ENCODE results near the gene GSTM5. TPM values are rescaled to one million over a fixed set of nuclear protein-coding genes. Genes with fewer than 3 reads are reported as not detected.

The GSTM5 gene
- total RNA-seq, 1 experiment from 2014 or later, result not detected

GRCh38 chr1:109712321-109712864 lies 342 bp downstream of the GSTM5 start:
- no TSS peak for BruUV-seq (replicated peaks)
- Mint-ChIP-seq H3K27me3 (ENCODE audit: insufficient read depth, unreplicated experiment) (no peaks in the 10 kb centered on the region), H3K4me1 (ENCODE audit: insufficient read depth, unreplicated experiment) (peaks cover 7% of the 10 kb centered on the region), H3K36me3 (ENCODE audit: insufficient read depth, unreplicated experiment) (no peaks in the 10 kb centered on the region), H3K4me3 (ENCODE audit: unreplicated experiment) (no peak overlapping the region), H3K27ac (ENCODE audit: low read depth, unreplicated experiment) (no peak overlapping the region), H3K9me3 (ENCODE audit: unreplicated experiment) (peaks cover 18% of the 10 kb centered on the region)
- ChIA-PET POLR2A (interaction anchor here (0.6 kb wide), 1 partner anchor 59 kb away, joined by 3 read pairs; no protein-coding TSS in a partner anchor), CTCF (interaction anchor here (1.0 kb wide), 1 partner anchor 61 kb away, joined by 4 read pairs; no protein-coding TSS in a partner anchor)
- DNase-seq (ENCODE audit: unreplicated experiment), result no peak
- intact Hi-C loops (cut with micrococcal nuclease), result no loop called here
- TF ChIP-seq CTCF (IDR thresholded peaks at IDR 0.05; ENCODE audit: unreplicated experiment), result no peak

DNA sequence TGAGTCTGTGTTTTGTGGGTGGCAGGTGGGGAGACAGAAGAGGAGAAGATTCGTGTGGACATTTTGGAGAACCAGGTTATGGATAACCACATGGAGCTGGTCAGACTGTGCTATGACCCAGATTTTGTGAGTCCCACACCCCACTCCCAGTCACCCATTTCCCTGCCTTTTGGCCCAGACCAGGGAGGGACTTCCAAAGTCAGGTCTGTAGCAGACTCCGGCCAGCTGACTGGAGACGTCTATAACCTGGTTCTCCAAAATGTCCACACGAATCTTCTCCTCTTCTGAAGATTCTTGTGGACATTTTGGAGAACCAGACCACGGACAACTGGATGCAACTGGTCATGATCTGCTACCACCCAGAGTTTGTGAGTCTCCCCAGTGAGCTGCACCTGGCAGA lies 1.6 kb downstream of the GSTM5 start:
- intact Hi-C loops (cut with micrococcal nuclease), result no loop called here
- ChIA-PET CTCF (no interaction called here), POLR2A (no interaction called here)
- H3K9me3 Mint-ChIP-seq (ENCODE audit: unreplicated experiment), result peaks cover 9% of the 10 kb centered on the region
- no peaks in the 10 kb centered on the region for H3K27me3 Mint-ChIP-seq (ENCODE audit: insufficient read depth, unreplicated experiment)
- no TSS peak for BruUV-seq (replicated peaks)
- no peaks in the 10 kb centered on the region for H3K36me3 Mint-ChIP-seq (ENCODE audit: insufficient read depth, unreplicated experiment)
- no peak for DNase-seq (ENCODE audit: unreplicated experiment)
- peaks cover 7% of the 10 kb centered on the region for H3K4me1 Mint-ChIP-seq (ENCODE audit: insufficient read depth, unreplicated experiment)
- no peak overlapping the region for H3K27ac Mint-ChIP-seq (ENCODE audit: low read depth, unreplicated experiment)
- H3K4me3 Mint-ChIP-seq (ENCODE audit: unreplicated experiment), result no peak overlapping the region
- no peak for TF ChIP-seq CTCF (IDR thresholded peaks at IDR 0.05; ENCODE audit: unreplicated experiment)

DNA sequence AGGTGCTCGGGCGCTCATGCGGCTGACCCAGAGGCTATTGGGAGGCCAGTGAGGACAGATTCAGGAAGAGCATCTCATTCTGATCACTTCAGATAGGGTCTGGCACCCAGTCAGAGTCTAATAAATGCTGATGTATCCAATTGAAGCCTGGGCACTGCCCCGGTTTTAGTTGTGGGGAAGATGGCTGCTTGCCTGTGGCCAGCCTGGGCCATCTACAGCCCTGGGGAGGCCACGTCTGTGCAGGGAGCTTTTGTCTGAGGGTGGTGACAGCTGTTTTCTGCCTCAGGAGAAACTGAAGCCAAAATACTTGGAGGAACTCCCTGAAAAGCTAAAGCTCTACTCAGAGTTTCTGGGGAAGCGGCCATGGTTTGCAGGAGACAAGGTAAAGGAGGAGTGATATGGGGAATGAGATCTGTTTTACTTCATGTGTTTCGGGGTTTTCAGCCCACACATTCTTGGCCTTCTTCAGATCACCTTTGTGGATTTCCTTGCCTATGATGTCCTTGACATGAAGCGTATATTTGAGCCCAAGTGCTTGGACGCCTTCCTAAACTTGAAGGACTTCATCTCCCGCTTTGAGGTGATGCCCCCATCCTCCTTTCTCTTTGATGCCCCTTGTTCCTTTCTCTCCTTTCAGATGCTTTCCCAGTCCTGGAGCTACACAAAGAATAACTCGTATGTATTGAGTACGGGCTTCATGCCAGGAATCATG lies 2.8 kb downstream of the GSTM5 start:
- POLR2A ChIA-PET, result interaction anchor here (0.6 kb wide), 1 partner anchor 27 kb away, joined by 3 read pairs; no protein-coding TSS in a partner anchor
- H3K27me3 Mint-ChIP-seq (ENCODE audit: insufficient read depth, unreplicated experiment), result no peaks in the 10 kb centered on the region
- no peak overlapping the region for H3K4me3 Mint-ChIP-seq (ENCODE audit: unreplicated experiment)
- no peaks in the 10 kb centered on the region for H3K9me3 Mint-ChIP-seq (ENCODE audit: unreplicated experiment)
- H3K27ac Mint-ChIP-seq (ENCODE audit: low read depth, unreplicated experiment), result no peak overlapping the region
- TF ChIP-seq CTCF (IDR thresholded peaks at IDR 0.05; ENCODE audit: unreplicated experiment), result no peak
- CTCF ChIA-PET, result interaction anchor here (0.6 to 1.0 kb wide), 2 partner anchors 26 to 71 kb away, joined by 3 to 4 read pairs; partner anchors contain the start of gene GSTM3
- BruUV-seq (replicated peaks), result no TSS peak
- H3K4me1 Mint-ChIP-seq (ENCODE audit: insufficient read depth, unreplicated experiment), result peaks cover 15% of the 10 kb centered on the region
- intact Hi-C loops (cut with micrococcal nuclease), result loop anchor here (5.0 kb wide), 1 partner anchor 57 kb away; no protein-coding TSS in a partner anchor
- no peak for DNase-seq (ENCODE audit: unreplicated experiment)
- H3K36me3 Mint-ChIP-seq (ENCODE audit: insufficient read depth, unreplicated experiment), result no peaks in the 10 kb centered on the region

DNA sequence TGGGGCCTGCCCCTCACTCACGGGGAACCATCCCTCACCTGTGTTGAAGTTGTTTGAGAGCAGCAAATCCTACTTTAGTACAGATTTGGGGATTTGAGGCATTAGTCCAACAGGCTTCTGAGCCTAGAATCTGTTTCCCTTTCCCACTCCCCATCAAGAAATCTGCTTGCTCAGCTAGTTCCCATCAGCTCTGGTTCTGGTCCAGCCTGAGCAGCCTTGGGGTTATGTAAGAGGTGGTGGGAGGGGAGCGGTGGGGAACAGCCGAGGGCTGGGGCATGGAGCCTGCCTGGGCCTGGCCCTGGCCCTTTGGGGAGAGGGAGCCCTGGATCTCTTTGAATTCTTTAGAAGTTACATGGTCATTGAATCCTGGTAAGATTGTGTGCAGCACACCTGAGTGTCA lies 4.1 kb downstream of the GSTM5 start:
- BruUV-seq (replicated peaks), result no TSS peak
- intact Hi-C loops (cut with micrococcal nuclease), result loop anchor here (5.0 kb wide), 1 partner anchor 56 kb away; no protein-coding TSS in a partner anchor
- no peak overlapping the region for H3K4me3 Mint-ChIP-seq (ENCODE audit: unreplicated experiment)
- ChIA-PET CTCF (interaction anchor here (0.6 to 3.3 kb wide), 3 partner anchors 57 to 76 kb away, joined by 3 to 18 read pairs (median 5); no protein-coding TSS in a partner anchor), POLR2A (no interaction called here)
- no peak overlapping the region for H3K27ac Mint-ChIP-seq (ENCODE audit: low read depth, unreplicated experiment)
- peaks cover 15% of the 10 kb centered on the region for H3K4me1 Mint-ChIP-seq (ENCODE audit: insufficient read depth, unreplicated experiment)
- no peaks in the 10 kb centered on the region for H3K27me3 Mint-ChIP-seq (ENCODE audit: insufficient read depth, unreplicated experiment)
- no peak for TF ChIP-seq CTCF (IDR thresholded peaks at IDR 0.05; ENCODE audit: unreplicated experiment)
- DNase-seq (ENCODE audit: unreplicated experiment), result no peak
- no peaks in the 10 kb centered on the region for H3K36me3 Mint-ChIP-seq (ENCODE audit: insufficient read depth, unreplicated experiment)
- H3K9me3 Mint-ChIP-seq (ENCODE audit: unreplicated experiment), result no peaks in the 10 kb centered on the region
